Stomach (tissue), 4 donors: ENCODE data around the gene PKD1L1.

Source experiments
- CTCF ChIP-seq, 7 experiments: fragments of 450-650 bp in 4 of 7; fragments of 200-600 bp in 3 of 7; sonication (generic) in 3 of 7; IDR thresholded peaks; one replicate each; pipeline ENCODE4 v1.5.1; 2016 to 2019; ENCODE audit warnings: antibody characterized with exemption in 7 of 7, control low read depth in 2 of 7, mild to moderate bottlenecking in 1 of 7
- EP300 ChIP-seq: sonication (generic); formaldehyde crosslinking; IDR thresholded peaks from one replicate; pipeline ENCODE4 v1.6.1; 2017; ENCODE audit warnings: antibody characterized with exemption
- POLR2A ChIP-seq, 4 donors: fragments of 450-650 bp; IDR thresholded peaks; one replicate each; pipeline ENCODE4 v1.6.1; 2016; ENCODE audit warnings: antibody characterized with exemption in 4 of 4, control low read depth in 2 of 4, mild to moderate bottlenecking in 1 of 4, moderate library complexity in 1 of 4
- POLR2AphosphoS5 ChIP-seq, 3 donors: sonication (generic); formaldehyde crosslinking; IDR thresholded peaks; one replicate each; pipeline ENCODE4 v1.6.1; 2016; ENCODE audit warnings: antibody characterized with exemption in 3 of 3

GRCh38 chr7:47763063-47763974, 184.9 kb downstream of the PKD1L1 start:
- TF ChIP-seq CTCF (IDR thresholded peaks at IDR 0.05) = no peak
- TF ChIP-seq POLR2AphosphoS5 (IDR thresholded peaks at IDR 0.05) = peak in 1 of 3 donors; percentile 2
- TF ChIP-seq POLR2A (IDR thresholded peaks at IDR 0.05) = no peak
- no peak for TF ChIP-seq EP300
